Muscle layer of duodenum (tissue), 2 donors: Measurements from ENCODE around the gene PSMC5.
"Not testable (repeated sequence)": the region's sequence is repeated elsewhere in the genome, so short reads cannot be mapped to it uniquely, and the experiment has no call there.

Experiments used
- H3K27ac ChIP-seq: one replicate; pipeline ENCODE4 v1.7.0; 2013; ENCODE audit warnings: mild to moderate bottlenecking, low read length
- H3K27me3 ChIP-seq: one replicate; pipeline ENCODE4 v1.7.0; 2013; ENCODE audit warnings: low read depth, mild to moderate bottlenecking, control low read depth, low read length
- H3K36me3 ChIP-seq, 2 donors: one replicate each; pipeline ENCODE4 v1.7.0; 2013; ENCODE audit warnings: low read length in 2 of 2, control low read depth in 1 of 2, mild to moderate bottlenecking in 1 of 2; ENCODE audit not compliant: insufficient read depth in 2 of 2, control insufficient read depth in 1 of 2
- H3K4me1 ChIP-seq, 2 donors: one replicate each; pipeline ENCODE4 v1.7.0; 2013; ENCODE audit warnings: low read length in 2 of 2, mild to moderate bottlenecking in 2 of 2, control low read depth in 1 of 2, moderate library complexity in 1 of 2; ENCODE audit not compliant: insufficient read depth in 2 of 2, control insufficient read depth in 1 of 2
- H3K4me3 ChIP-seq, 2 donors: one replicate each; pipeline ENCODE4 v1.7.0; 2013; ENCODE audit warnings: low read length in 2 of 2, low read depth in 1 of 2, mild to moderate bottlenecking in 1 of 2
- H3K9me3 ChIP-seq, 2 donors: one replicate each; pipeline ENCODE4 v1.7.0; 2013; ENCODE audit warnings: low read length in 2 of 2, control low read depth in 1 of 2, mild to moderate bottlenecking in 1 of 2; ENCODE audit not compliant: control insufficient read depth in 1 of 2
- donor health status: healthy.

PSMC5 gene

DNA sequence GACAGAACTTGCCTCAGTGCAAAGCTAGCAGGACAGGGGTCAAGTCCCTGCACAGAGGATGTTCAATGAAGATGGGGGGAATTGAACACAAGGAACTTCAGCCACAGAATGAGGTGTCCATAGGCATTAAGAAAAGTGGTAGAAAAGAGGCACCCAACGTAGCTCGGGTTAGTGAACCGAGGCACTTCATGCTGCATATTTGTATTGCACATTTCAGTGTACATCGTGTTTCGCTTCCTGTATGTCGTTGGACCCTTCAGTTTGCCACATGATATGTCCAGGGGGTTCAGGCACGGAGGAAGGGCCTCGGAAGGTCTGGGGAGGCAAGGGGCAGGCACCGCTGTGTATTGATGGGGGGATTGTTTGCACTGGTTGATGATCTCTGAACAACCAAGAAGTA lies 51.2 kb downstream of the PSMC5 start:
- H3K4me1 ChIP-seq, H3K9me3 ChIP-seq, H3K27me3 ChIP-seq, H3K4me3 ChIP-seq, H3K36me3 ChIP-seq, H3K27ac ChIP-seq: not testable (repeated sequence)

DNA sequence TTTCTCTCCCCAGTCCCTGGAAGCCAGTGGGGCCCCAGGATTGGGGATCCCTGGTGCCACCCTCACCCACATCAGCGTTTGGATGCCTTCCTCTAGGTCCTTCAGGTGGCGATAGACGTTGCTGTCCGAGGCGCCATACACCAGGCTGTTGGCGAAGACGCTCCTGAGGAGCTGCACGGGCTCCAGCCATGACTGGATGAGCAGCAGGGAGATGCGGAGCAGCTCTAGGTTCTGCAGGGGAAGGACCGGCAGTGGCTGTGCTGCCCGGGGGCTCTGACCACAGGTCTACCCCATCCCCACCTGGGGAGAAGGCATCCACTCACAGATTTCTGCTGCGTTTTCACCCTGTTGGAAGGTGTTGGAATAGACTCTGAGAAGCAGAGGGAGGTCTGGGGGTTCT lies 53.5 kb downstream of the PSMC5 start:
- Histone ChIP-seq H3K27me3 (no peaks in the 10 kb centered on the region), H3K9me3 (no peaks in the 10 kb centered on the region), H3K4me1 (no peaks in the 10 kb centered on the region), H3K4me3 (no peak overlapping the region), H3K36me3 (no peaks in the 10 kb centered on the region), H3K27ac (no peak overlapping the region)

DNA sequence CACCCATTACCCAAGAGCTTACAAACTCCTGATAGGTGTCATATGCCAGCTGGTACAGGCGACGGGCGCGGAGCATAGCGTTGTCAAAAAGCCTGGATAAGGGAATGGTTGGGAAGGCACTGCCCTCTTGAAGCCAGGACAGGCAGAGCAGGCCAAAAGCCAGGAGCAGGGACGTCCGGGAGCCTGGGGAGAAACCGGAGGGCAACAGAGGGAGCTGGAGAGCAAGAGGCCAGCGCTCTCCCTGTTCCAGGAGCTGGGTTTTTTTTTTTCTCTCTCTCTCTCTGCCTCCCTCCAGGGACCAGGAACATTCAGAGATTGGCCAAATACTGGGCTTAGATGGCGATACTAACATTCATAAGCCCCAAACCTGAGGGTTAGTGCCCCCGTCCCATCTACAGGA lies 54.1 kb downstream of the PSMC5 start:
- H3K9me3 ChIP-seq, H3K4me1 ChIP-seq, H3K4me3 ChIP-seq, H3K27ac ChIP-seq, H3K27me3 ChIP-seq, H3K36me3 ChIP-seq: not testable (repeated sequence)
